ENCODE measurements around the gene TMIGD3. TPM values are rescaled to one million over a fixed set of nuclear protein-coding genes. Genes with fewer than 3 reads are reported as not detected.

TMIGD3 gene
- total RNA-seq, 1 donor from 2014 or later, result not detected

DNA sequence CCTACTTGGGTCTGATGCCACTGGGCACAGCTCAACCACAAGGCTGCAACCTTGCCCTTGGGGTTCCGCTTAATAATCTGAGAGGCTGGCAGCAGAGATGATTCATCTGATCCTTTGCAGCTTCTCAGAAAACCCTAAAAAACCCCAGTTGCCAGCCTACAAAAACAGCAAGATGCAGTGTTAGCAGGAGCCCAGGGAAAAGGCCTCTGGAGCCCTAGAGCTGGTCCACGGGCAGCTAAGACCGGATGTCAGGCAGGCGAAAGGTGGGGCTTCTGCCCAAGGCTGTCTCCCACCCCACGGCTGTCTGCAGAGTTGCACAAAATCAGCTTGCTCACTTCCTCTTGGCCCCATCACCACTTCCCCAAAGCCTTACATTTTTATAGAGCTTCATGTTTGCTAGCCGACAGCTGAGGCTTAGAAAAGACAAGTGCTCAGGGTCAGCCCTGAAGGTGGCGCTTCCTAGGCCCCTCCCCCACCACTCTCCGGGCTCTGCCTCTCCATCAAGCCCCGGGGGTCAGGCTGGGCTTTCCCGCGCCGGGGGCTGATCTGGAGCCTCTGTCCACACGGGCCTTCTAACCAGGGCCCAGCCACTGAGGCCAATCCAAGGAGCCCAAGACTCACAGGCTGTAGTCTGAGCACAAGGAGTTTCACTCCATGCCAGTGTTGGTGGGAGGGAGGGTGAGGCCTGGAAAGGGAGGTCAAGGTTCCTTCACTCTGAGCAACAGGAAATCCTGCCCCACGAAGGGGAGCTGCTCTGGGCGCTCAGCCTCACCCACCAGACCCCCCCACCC is 4.2 kb upstream of the TMIGD3 start:
- peak; percentile 84 for DNase-seq

DNA sequence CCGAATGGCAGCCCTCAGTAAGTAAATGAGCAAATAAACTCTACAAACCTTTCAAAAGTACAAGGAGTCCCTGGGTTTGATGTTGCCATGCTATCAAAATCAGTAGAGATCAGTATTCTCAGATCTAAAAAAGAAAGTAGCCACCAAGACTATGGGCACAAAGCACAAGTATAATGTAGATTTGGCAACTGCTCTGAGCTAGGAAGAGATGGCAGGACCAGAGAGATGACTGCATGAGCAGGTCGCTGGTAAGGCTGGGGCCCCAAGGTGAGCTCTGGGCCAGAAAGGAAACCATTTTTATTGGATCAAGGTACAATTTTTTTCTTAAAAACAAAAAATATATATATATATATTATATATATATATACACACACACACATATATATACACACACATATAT is 3.1 kb upstream of the TMIGD3 start:
- DNase-seq, result no peak

DNA sequence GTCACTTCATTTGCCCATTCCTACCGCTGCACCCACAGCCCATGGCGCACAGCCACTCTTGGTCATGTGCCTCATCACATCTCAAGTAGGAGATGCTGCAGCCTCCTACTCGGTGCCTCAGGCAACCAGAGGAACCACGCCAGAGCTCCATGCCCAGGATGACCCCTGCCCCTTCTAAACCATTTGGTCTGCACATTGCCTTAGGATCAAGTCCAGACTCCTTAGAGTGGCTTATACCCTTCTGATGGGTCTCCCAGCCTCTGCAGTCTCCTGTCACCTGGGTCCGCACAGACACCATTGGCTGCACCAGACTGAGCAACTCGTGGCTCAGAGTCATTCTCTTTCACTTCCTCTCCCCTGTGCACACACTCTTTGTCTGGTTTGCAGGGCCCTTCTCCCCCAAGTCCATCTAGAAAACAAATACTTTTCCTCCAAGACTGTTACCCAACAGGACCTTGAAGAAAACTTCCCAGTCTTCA is 2.2 kb upstream of the TMIGD3 start:
- DNase-seq, result no peak

DNA sequence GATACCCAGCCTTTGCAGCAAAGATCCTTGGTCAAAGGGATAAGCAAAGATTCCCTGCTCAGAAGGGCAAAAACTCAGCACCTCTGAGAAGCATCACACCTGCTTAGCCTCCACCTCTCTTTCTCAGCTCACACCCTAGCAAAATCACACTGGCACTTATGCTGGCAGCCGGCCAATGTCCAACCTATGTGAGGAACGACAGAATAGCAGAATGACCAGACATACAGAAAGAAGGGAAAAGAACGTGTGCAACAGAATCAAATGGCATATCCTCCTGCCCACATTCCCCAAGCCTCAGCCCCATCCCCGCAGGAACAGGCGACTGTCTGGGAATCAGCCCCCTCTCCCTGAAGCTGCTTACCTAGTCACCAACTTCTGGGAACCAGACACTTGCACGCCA is 664 bp upstream of the TMIGD3 start:
- DNase-seq, result no peak

DNA sequence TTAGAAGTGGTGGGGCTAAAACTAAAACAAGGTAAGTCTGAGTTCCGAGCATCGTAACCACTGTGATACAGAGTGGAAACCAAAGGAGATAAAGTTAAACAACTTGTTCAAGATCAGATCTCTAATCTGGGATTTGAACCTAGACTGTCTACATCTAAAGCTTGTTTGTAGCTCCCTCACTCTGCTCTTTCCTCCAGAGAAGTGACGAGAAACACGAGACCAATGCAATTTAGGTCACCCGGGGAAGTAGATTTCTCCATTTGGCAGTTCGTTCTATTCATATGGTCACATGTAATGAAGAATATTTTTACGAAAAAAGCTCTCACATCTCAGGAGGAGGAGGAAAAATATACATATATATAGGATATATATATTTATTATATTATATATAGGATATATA is 1.8 kb downstream of the TMIGD3 start:
- no peak for DNase-seq

DNA sequence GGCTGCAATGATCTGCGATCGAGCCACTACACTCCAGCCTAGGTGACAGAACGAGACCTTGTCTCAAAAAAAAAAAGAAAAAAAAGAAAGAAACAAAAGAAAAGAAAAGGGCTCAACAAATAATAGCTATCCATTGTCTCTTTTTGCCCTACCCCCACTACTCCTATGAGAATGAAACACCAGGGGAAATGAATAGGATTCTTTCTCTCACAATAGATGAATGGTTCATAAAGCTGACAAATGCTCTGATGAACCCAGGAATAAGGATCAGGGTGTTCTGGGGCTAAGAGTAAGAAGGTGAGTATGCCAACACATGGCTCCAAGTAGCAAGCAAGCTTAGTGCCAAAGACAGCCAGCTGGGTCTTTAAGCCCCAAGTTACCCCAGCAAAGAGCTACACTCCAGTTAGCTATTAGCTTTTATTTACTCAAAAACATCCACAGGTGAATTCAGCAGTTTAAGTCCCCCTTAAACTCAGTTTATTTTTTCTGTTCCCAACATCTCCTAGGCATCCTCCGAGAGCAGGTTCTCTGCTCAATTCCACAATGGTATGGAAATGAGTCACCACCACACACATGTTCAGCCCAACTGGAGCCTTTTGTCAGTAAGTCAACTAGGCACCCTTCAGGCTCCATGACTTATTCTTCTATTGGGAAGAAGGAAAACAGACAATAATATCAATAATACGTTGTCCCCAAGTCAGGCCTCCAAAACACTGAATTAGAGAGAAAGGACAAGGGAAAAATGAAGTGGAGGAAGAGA is 4.2 kb downstream of the TMIGD3 start:
- DNase-seq, result no peak

DNA sequence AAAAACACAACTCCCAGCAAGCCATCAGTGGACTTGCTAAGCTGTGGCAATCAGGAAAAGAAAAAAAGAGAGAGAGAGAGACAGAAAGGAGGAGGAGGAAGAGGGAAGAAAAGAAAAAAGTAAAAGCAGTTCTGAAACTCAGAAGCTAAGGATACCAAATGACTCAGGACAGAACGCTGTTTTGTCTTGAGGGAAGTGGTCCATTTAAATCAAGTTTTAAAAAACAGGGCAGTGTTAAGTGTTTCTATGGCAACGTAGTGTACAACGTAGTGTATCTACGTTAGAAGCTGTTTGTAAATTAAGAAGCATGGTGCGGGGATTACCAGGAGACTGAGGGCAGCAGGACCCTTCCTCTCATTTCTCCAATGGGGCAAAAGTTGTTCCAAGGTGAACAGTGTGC is 5.8 kb downstream of the TMIGD3 start:
- no peak for DNase-seq

DNA sequence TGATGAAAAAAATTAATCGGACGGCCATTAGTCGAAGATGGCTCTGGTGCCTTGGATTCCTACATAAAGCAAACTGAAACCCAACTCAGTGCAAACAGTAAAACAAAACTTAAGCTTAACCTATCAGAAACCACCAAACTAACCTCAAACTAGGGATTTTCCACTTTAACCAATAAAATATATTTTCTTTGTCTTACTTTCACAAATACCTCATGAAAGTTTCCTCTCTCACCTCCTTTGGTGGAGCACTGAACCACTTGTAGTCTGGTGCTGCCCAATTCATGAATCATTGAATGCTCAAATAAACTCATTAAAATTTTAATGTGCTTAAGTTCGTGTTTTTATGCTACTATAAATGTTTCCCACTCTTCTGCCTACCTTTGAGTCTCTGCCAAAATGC is 7.0 kb downstream of the TMIGD3 start:
- DNase-seq, result no peak

DNA sequence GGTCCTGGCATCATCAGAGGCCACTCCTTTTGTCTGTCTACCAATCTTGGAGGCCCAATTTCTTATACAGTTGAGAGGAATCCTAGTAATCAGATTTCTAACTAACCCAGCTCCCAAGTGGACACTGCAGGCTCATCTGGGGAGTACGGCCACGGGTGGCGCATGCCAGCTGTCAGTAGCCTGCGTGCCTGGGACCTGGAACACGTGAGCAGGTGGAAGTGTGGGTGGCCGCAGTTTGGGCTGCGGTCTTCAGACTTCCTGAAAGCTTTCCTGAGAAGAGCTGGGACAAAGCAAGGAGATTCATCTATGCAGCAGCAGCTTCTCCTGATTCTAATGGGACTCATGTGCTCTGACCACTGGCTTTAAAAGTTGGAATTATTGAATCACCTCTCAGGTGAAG is 12.4 kb downstream of the TMIGD3 start:
- no peak for DNase-seq

DNA sequence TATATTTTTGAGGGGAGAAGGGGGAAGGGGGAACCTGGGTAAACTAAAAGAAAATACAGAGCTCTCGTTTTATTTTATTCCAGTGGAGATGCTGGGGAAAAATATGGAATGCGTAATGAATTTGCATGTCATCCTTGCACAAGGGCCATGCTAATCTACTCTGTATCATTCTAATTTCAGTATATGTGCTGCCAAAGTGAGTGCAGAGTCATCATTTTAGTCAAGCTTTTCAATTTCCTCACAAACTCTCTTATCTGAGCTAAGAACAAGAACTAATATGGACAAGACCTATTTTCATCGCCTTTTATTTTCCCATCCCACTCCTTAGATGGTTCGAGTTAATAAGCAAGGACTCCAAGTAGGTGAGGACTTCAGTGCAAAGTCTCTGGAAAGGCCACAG is 13.2 kb downstream of the TMIGD3 start:
- DNase-seq, result no peak

DNA sequence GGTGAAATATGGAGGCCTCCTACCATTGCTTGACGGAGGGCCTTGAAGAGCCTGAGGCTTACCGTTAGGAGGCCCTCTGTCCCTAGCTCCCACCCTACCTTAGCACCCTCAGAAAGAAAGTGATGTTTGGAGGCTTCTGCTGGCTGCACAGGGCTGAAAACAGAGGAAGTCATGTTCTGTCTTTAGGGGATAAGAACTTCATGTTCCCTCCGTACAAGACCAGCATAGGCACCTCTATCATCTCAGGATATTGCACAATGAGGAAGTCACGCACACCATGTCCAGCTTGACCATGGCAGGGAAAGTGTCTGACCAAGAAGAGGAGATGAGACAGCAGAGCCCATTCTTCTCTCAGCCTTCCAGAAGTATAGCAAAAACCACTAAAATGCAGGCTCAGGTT is 13.8 kb downstream of the TMIGD3 start:
- no peak for DNase-seq

DNA sequence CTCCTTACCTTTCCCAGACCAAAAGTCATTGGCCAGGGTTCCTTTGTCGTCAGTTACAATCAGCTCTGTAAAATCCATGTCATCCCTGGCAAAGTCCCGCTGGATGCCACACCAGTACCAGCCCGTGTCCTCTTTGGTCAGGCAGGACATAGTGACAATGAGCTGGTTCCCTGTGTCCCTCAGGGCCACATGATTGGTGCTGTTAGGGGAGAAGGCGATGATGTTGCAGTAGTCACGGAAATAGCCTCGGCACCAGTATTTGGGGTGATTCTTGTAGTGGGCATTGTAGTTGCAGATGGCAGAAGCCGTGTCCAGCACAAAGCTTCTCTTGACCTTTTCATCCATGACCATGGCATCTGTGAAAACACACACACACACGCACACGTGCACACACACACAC is 14.8 kb downstream of the TMIGD3 start:
- DNase-seq, result no peak

DNA sequence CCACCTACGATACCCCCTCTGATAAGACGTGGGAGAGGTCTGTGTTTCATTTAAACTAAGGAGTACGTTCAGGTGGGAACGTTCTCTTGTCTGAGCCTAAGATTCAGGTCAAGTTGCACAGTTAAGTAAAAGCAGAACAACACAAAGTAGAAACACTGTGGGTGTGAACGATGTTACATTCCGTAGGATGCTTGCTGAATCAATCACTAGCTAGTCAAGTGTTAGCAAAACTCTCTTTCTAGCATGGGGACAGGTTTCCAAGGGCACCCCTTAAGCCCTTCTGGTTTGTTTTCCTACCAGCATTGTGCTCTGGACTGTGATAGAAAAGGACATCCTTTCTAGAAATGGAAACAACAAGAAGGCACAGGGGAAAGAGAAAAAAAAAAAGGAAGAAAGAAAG is 16.3 kb downstream of the TMIGD3 start:
- DNase-seq, result no peak

DNA sequence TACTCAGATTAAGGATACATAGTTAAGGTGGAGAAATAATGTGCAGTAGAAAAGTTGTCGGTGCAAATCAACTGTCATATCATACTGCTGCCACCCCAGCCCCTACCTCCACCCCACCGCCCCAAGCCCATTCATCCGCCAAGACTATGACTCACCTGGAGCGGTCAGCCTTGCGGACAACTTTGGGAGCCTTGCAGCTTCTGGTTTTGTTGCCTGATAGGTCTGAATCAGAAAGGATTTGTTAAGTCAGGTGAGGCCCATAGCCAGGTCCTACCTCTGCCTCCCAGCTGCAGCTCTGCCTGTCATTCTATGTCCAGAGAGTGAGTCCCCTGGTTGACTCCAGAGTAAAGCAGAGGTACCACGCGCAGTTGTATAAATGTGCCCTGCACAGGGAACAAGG is 17.0 kb downstream of the TMIGD3 start:
- DNase-seq, result no peak

DNA sequence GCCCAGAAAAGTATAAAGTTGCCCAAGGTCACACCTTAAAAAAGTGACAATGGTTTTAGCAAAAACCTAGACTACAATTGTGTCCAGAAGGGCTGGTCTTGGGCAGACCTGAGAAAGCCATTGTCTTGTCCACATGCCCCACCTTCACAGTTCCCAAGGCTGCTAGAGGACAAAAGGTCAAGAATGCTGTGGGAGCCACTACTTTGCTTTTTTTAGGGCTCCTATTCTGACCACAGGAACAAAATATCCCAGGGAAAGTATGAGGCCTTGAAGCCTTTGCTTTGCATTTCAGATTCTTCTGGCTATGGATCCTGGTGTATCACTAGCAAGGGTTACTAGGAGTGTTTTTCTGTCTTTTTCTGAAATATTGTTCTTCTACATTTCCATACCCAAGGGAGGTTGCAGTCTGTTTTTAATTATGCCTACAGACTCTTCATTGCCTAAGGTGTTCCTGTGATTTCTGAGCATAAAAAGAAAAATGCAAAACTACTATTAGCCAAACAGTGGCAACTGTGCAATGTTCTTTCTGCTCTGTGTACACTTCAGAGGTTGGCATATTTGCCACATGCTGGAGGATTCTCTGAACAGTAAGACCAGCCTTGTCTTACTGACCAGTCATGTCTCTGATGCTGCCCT is 18.9 kb downstream of the TMIGD3 start:
- DNase-seq, result no peak

DNA sequence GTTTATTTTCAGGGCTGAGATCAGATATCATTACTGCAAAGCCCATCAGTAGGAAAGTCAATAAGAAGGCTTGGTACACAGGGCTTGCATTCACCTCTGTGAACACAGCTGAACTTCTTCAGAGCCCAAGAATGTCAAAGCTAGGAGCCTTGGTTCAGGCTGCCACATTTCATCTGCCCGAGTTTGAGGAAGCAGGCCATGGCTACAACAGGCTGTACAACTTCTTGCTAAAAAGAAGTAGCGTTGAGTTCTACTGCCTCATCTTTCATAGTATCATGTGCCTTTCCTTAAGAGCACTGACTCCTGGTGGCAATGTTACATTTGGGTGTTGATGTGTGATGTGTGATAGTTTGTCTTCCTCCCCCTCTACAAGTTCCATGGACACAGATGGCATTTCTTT is 19.6 kb downstream of the TMIGD3 start:
- no peak for DNase-seq

DNA sequence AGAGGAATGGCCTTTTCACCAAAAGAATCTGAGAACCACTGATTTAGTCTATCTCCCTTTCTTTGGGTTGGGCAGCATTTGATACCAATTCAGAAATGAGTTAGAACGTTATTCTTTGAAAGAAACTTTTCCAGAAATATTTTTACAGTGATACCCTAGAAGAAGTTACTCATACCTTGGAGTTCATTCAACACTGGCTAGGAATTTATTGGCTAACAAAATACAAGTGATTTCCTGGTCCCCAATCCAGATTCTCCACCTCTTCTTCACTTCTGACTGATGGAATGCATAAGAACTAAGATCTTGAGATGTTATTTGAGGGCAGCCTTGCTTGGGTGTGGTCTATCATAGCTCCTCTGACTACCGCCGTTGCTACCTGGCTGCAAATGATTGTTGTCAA is 20.3 kb downstream of the TMIGD3 start:
- DNase-seq, result no peak

DNA sequence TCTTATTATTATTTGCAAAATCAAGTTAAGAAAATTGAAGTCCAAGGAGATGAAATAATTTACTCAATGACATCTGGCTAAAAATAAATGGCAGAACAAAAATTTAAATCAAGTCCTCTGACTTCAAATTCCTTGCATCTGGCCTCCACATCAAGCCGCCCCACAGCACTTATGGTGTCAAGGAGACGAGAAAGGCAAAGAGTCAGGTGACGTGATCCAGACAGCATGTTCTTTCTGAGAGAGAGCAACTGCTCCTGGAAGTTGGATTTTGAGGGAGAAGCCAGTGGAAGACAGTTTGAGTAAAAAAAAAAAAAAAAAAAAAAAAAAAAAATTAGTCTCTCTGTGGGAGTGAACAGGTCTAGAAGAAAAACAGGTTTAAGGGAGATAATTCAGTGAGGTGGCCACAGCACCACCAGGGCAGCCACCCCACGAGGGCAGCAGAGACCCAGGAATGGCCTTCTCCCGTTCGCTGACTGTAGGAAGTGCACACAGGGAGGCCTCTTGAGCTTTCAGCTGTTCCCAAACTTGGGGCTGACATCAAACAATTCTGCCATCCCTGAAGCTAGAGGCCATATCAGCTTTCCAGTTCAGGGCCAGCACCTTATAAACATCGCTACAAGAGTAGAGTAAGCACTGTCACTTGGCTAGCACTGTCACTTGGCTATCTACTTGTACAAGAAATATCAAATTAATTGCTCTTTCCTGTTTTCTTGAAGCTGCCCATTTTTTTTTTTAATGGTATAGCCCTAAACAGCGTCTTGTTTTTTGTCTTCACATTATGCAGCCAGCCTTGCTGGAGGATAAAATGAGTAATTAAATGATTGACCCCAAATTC is 21.8 kb downstream of the TMIGD3 start:
- DNase-seq, result peak; percentile 89

DNA sequence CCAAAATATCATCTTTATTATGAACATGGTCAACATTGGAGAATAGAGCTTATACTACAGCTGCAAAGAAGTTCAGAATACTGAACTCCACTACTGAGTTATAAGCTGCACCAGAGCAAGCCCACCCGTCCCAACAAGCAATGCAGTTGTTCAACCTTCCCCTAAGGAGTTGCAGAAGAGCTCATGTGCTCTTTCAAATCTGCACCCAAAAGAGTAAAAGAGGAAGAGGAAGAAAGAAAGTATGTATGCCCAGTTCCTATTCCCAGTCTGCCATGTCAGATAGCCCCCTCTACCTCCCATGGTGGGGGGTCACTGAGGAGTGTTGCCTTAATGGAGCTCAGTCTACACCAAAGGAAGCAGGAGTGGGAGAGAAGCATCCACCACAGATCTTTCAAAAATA is 22.8 kb downstream of the TMIGD3 start:
- no peak for DNase-seq

DNA sequence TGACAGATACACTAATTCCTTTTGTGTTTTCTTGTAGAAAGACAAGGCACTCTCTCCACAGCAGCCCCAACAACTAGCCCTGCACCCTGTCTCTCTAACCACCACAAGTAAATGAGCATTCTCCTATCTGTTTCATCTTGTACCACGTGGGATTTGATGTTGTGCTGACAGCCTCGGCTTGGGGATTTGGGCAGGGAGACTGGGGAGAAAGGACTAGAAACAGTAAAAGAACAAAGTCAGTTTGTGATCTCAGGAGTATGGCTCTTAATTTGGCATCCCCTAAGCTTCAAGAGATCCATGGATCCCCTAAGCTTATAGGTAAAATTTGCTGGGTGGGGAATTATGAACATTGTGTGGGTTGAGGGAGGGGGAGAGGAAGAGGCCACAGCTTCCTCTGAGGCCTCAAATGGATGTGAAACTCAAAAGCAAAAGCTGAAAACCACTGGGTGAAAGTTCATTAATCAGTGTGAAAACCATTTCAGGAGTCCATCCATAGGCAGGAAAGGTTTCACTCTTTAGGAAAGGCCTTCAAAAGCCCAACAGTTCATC is 26.6 kb downstream of the TMIGD3 start:
- no peak for DNase-seq

DNA sequence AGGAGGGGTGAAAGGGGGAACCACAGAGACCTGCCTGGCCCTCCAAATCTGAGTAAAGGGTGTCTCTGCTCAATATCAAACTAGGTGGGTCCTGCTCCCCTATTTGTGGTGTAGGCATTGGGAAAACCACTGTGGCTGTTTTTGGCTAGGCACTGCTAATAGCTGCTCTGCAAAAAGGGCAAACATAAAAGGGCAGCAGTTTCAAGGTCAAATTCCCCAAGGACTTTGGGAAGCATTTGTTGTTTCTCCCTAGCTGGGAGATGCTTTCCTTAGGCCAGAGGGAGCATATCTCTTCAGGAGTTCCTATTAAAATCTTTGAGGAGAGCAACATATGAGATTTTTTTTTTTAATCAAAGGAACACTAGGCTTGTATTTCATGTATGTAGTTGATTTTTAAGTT is 27.2 kb downstream of the TMIGD3 start:
- DNase-seq, result no peak

DNA sequence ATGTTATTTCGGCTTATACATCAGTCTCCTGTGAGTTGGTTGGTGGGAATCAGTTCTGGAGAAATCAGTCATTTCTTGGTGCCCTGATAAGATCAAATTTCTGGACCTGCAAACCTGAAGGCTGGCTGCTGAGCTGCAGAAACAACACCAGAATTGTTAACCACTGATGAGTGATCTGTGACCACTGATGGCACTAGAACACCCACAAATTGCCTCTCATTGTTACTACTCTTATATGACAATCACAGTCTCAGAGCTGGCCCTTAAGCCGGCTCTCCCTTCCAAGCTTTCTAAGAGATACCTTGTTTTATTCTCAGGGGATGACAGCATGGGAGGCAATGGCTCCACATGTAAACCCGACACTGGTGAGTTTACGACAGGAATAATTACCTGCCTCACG is 27.7 kb downstream of the TMIGD3 start:
- no peak for DNase-seq
